ENCODE results near the gene SLC30A2.

Gene SLC30A2

GRCh38 chr1:26038477-26038876, 7.4 kb downstream of the SLC30A2 start:
- DNase-seq: no peak

DNA sequence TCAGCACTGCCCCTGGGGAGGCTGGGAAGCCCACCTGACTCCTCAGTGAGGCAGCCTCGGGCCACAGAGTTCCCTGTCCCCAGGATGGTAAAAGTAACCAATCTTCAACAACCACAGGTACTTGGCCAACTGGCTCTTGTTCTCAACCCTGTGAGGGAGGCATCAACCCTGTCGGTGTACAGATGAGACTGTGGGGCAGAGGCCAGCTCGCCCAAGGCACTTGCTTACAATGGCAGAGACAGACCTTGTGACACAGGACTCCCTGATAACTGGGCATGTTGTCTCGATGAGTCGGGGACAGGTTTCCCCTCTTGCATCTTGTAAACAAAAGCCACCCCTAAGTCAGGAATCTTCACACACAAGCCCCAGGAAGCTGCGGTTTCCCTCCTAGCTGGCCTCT, 8.0 kb downstream of the SLC30A2 start:
- no peak for DNase-seq

- no peak for DNase-seq
These were observed 9.1 kb downstream of the SLC30A2 start for GRCh38 chr1:26036756-26037281.

DNA sequence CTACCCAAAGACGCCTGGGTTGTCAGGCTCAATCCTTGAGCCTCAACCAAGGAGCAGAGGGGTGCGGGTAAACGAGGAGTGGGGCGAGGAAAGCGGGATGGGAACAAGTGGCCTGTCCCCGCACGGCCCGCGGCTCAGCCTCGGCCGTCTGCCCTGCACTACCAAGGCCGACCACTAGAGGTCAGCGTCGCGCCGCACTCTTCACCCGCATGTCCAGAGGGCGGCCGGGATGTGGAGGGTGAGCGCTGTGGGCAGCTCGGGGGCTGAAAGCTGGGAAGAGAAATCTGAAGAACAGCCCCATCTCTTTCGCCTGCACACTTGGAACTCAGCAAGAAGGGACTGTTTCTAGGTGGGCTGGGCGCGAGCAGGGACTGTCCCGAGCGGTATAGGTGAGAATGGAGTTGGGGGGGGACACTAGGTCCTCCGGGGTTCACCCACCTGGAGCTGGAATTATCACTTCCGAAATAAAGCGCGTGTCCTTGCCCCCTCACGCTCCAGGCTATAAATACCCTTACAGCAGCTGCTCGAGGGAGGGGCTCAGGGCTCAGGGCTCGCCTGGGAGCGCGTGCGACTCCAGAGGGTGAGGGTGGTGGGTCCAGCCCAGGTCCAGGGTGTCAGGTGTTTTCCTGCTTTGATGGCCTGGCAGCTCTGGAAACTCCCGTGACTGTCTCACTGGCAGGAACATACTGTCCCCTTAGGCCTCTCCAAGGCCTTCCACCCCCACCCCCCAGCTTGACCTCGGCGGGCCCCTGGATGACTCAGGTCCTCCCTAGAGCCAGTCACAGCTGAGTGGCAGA, 9.8 kb downstream of the SLC30A2 start:
- peak; percentile 50 for DNase-seq

DNA sequence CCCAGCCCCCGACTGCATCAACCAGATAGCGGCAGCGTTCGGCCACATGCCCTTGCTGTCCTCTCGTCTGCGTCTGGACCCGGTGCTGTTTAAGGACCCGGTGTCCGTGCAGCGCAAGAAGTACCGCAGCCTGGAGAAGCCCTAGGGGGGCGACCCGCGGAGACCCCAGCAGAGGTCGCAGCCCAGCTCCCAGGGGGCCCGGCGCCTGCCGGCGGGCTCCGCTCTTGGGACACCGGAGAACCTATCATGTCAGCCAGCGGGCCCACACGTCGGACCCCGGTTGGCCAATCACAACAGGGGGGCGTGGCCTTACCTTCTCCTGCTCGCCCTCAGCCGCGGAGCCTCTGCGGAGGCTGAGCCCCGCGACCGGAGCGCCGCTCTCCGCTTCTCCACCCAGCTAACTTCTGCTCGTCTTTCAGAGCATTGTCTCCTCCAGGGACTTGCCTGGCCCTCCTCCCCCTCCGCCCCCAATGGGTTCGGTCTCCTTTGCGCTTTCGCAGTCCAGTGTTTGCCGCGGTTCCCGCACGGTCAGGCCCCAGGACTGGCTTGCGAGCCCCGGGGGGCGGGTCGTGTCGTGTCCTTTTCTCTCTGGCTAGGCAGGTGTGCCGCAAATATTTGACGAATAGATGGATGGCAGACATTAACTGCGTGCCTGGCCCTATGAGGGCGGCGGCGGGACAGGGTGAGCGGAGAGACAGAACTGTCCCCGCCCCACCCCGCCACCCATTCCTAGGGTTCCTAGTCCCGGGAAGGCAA, 10.5 kb downstream of the SLC30A2 start:
- peak; percentile 91 for DNase-seq

GRCh38 chr1:26034504-26035202, 11.3 kb downstream of the SLC30A2 start:
- DNase-seq: no peak

DNA sequence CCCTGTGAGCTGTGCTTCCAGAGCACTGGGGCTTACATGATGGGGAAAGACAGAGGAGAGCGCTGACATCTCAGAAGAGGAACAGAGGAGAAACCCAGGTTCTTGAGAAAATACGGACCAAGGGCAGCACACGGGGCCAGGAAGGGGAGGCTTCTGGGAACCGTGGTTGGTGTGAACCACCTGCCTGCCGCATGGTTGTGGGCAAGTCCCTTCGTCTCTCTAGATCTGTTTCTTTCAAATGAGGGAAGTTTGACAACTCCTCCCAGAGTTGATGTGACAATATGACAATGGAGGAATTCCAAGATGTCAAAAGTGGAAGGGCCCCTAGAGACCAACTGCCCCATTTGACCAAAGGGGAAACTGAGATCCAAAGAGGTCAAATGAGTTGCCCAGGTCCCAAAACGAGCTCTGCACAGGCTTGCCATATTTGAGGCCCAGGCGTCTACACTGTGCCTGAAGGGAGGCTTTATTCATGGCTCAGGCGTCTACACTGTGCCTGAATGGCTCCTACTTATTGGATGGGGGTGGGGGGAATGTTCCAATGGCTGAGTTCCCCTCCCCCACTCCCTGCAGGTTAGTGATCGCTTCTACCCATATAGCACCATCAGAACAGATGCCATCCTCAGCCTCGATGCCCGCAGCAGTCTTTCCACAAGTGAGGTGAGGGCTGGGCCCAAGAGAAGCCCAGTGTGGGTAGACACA, 13.1 kb downstream of the SLC30A2 start:
- DNase-seq: no peak

GRCh38 chr1:26031611-26032220, 14.2 kb downstream of the SLC30A2 start:
- DNase-seq: no peak

DNA sequence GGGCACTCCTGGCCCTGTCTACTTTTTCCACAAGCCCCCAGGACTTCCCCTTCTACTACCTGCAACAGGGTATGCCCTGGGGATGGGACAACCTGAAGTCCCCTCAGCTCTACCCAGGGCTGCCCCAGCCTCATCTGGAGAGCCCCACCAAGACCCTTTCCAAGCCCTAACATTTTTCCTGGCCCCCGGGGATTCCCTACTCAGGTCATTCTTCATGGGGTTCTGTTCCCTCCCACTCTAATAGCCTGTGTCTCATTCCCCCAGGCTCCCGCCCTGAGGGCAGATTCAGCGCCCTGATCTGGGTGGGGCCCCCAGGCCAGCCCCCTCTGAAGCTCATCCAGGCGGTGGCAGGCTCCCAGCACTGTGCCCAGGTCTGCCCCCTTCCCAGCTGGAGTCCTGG, 14.7 kb downstream of the SLC30A2 start:
- DNase-seq: no peak

- no peak for DNase-seq
These were observed 15.9 kb downstream of the SLC30A2 start for GRCh38 chr1:26029864-26030481.

GRCh38 chr1:26029054-26029863, 16.7 kb downstream of the SLC30A2 start:
- DNase-seq: no peak

GRCh38 chr1:26028490-26028980, 17.4 kb downstream of the SLC30A2 start:
- no peak for DNase-seq

DNA sequence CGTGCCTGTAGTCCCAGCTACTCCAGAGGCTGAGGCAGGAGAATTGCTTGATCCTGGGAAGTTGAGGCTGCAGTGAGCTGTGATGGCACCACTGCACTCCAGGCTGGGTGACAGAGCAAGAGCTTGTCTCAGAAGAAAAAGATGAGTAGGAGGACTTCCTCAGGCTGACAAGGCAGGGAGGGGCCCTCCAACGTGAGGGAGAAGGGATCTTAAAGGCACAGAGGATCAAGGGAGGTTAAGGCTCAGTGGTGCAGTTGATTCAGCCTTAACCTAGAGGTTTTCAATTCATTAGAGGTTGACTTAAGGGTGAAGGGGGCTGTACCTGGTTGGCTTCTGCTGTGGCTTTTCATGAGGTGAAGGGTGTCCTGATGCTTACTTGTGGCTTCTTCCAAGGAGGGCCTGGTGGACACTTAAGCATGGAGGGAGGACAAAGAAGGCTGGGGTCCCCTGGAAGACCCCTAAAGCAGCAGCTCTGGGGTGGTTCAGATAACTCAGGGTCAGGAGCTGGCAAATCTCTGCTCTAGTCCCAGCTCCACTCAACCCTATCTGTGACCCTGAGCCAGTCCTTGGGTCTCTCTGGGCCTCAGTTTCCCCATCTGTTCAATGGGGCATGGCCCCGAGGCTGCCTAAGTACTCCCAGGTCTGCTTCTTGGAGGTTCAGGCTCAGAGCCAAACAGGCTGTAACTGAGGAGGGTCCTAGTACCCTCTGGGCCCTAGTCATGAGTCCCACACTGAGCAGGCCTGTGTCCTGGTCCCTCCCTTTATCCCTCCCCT, 18.0 kb downstream of the SLC30A2 start:
- DNase-seq: no peak

GRCh38 chr1:26025517-26025916, 20.4 kb downstream of the SLC30A2 start:
- no peak for DNase-seq

DNA sequence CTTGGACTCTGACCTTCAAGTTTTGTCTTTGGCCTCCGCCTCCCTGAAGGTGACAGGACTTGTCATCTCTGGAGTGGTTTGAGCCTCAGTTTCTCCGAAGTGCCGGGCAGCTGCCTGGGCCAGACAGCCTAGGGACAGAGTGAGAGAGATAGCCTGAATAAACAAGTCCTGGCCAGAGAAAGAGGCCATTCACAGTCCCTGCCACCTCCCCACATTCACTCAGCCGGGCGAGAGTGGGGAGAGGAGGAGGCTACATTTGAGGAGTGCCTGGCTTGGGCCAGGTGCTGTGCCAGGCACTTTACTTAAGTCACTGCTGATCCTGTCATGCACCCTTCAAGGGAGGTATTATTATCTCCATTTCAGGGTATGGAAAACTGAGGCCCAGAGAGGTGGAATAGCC, 20.9 kb downstream of the SLC30A2 start:
- DNase-seq: no peak

- DNase-seq: no peak
These were observed 22.1 kb downstream of the SLC30A2 start for GRCh38 chr1:26023826-26024225.

DNA sequence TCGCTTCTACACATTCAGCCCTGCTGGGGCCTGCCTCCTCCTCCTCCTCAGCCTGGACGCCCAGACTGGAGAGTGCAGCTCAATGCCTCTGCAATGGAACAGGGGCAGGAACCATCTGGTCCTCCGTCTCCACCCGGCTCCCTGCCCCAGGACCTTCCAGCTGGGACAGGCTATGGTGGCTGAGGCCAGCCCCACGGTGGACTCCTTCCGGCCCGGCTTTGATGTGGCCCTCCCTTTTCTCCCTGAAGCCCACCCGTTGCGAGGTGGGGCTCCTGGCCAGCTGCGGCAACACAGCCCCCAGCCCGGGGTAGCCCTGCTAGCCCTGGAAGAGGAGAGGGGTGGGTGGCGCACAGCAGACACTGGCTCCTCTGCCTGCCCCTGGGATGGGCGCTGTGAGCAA, 22.9 kb downstream of the SLC30A2 start:
- DNase-seq: no peak

DNA sequence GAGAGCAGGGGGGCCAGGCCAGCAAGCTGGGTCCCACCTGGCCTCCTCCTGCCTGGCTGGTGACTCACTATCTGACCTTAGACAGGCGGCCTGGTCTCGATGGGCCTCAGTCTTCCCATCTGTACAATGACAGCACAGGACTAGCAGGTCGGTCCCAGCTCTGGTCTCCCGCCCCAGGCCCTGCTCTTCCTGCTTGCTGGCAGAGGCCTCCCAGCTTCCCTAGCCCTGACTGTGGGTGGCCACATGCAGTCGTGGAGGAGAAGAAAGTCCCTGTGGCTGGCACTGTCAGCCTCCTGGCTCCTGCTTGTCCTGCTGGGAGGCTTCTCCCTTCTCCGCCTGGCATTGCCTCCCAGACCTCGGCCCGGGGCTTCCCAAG, 23.5 kb downstream of the SLC30A2 start:
- DNase-seq: no peak

DNA sequence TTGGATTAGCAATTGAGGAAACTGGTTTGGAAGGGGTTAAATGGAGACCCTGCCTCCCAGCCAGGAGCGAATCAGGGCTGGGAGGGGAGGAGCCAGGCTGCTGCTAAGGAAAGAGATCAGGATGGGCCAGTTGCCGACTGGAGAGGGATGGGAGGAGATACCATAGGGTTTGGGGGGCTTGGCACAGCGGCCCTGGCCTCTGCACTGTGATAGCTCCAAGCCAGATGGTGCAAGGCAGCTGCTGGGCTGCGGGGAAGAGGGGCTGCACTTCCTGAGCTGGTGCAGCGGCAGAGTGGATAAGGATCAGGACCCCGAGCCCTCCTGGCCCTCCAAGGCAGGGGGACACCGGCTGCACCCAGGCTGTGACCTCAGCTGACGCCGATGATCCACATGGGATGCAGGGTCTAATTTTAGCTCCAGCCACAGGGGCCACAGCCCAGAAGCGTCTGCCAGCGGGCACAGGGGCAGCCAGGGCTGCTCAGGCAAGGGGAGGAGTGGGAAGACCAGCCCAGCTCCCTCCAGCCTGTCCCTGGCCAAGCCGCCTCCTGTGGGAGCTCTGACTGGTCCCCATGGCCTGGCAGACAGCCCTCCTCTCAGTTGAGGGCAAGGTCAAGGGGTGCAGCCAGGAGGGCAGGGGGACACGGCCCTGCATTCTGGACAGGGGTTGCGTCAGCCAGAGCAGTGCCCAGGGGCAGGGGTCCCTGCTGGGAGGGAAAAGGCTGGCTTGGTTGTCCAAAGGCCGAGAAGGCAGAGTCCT, 24.1 kb downstream of the SLC30A2 start, which contains the start of gene EXTL1:
Gene EXTL1 (plus strand): TSS at position 129 of the 757 bp plus-strand sequence. CDS start 872 bp downstream, outside the sequence.
- DNase-seq: no peak
